HUES64 (cell line): ENCODE measurements around the gene TAS1R2. TPM values are rescaled to one million over a fixed set of nuclear protein-coding genes. Genes with fewer than 3 reads are reported as not detected.
A peak's percentile ranks its signal among the peaks of the same experiment; 100 is the strongest.

Source experiments
- H3K27ac ChIP-seq: 2 replicates; pipeline ENCODE4 v1.7.0; 2013; ENCODE audit warnings: low read depth, low read length, inconsistent platforms
- H3K27me3 ChIP-seq: 2 replicates; pipeline ENCODE4 v1.6.1; 2013; ENCODE audit warnings: mild to moderate bottlenecking, low read length; ENCODE audit not compliant: insufficient read depth
- H3K36me3 ChIP-seq: 2 replicates; pipeline ENCODE4 v1.6.1; 2013; ENCODE audit warnings: mild to moderate bottlenecking, low read length; ENCODE audit not compliant: insufficient read depth
- H3K4me1 ChIP-seq: 2 replicates; pipeline ENCODE4 v1.6.1; 2013; ENCODE audit warnings: mild to moderate bottlenecking, low read length, moderate library complexity; ENCODE audit not compliant: insufficient read depth
- H3K4me3 ChIP-seq: 2 replicates; pipeline ENCODE4 v1.5.1; 2013; ENCODE audit warnings: mild to moderate bottlenecking, low read length, moderate library complexity
- H3K9ac ChIP-seq: 2 replicates; pipeline ENCODE4 v1.6.1; 2013; ENCODE audit warnings: mild to moderate bottlenecking, low read depth, low read length
- H3K9me3 ChIP-seq: 2 replicates; pipeline ENCODE4 v1.6.1; 2013; ENCODE audit warnings: low read depth, low read length; ENCODE audit not compliant: insufficient read depth
- WGBS: fragments of 150-250, 120-280 bp; methylation state at CpG from one replicate; pipeline ENCODE4 v1.1.7; 2013; ENCODE audit warnings: missing lambda C conversion rate; 5-methylcytosine and 5-hydroxymethylcytosine counted together
- polyA plus RNA-seq, 2 experiments: library from polyadenylated mRNA; stranded (reverse); fragments of 50-300 nt; gene quantifications; one replicate each; pipeline ENCODE4 v1.2.3, GENCODE V29; 2013

TAS1R2 gene
- polyA plus RNA-seq (2013, experiment 1 of 2): not detected
- polyA plus RNA-seq (2013, experiment 2 of 2): not detected

- 81% methylated on average over 4 of the region's 4 CpGs for WGBS
- H3K4me3 ChIP-seq: no peak within 1 kb of the TSS
- H3K4me1 ChIP-seq: no peaks in the 10 kb centered on the region
- no peaks in the 10 kb centered on the region for H3K9me3 ChIP-seq
- H3K27ac ChIP-seq: no peak within 1 kb of the TSS
- H3K27me3 ChIP-seq: no peaks in the 10 kb centered on the region
- H3K36me3 ChIP-seq: no peaks in the 10 kb centered on the region
- H3K9ac ChIP-seq: no peak within 1 kb of the TSS
Measured at GRCh38 chr1:18859560-18859959, at the start of gene TAS1R2. TAS1R2 (minus strand) TSS chr1:18859660; CDS start chr1:18859660, 0 bp downstream.

GRCh38 chr1:18907917-18908845 lies 48.7 kb upstream of the TAS1R2 start:
- Histone ChIP-seq H3K9me3 (no peaks in the 10 kb centered on the region), H3K27me3 (peaks cover 4% of the 10 kb centered on the region; the same call in 1 of the 2 replicates), H3K4me3 (no peak overlapping the region), H3K36me3 (peaks cover 17% of the 10 kb centered on the region; the same call in 1 of the 2 replicates), H3K4me1 (0 out of 2 replicates have a peak, but pooled peaks cover 2% of the 10 kb centered on the region), H3K27ac (no peak overlapping the region), H3K9ac (peak overlapping the region; percentile 32; the same call in 1 of the 2 replicates)
- 89% methylated on average over 22 of the region's 22 CpGs for WGBS

- peaks cover 4% of the 10 kb centered on the region; the same call in 1 of the 2 replicates for H3K27me3 ChIP-seq
- no peak overlapping the region for H3K4me3 ChIP-seq
- H3K4me1 ChIP-seq: 0 out of 2 replicates have a peak, but pooled peaks cover 4% of the 10 kb centered on the region
- peaks cover 17% of the 10 kb centered on the region; the same call in 1 of the 2 replicates for H3K36me3 ChIP-seq
- no peak overlapping the region for H3K27ac ChIP-seq
- no peaks in the 10 kb centered on the region for H3K9me3 ChIP-seq
- no peak overlapping the region for H3K9ac ChIP-seq
- 76% methylated on average over 16 of the region's 16 CpGs for WGBS
Measured at GRCh38 chr1:18907021-18907916, 47.8 kb upstream of the TAS1R2 start.

GRCh38 chr1:18903291-18903756 lies 43.9 kb upstream of the TAS1R2 start:
- WGBS: 67% methylated on average over 8 of the region's 8 CpGs
- H3K9ac ChIP-seq: peak overlapping the region; percentile 94

GRCh38 chr1:18902523-18903290 lies 43.2 kb upstream of the TAS1R2 start, which contains the start of gene ALDH4A1:
ALDH4A1 (minus strand) TSS chr1:18902555; CDS start chr1:18902523, 32 bp downstream.
- H3K4me1 ChIP-seq: peaks cover 4% of the 10 kb centered on the region; the same call in 1 of the 2 replicates
- peak within 1 kb of the TSS; percentile 88 for H3K27ac ChIP-seq
- H3K27me3 ChIP-seq: peaks cover 11% of the 10 kb centered on the region; the same call in 1 of the 2 replicates
- no peaks in the 10 kb centered on the region; the same call in 1 of the 2 replicates for H3K36me3 ChIP-seq
- under 1% methylated on average over 55 of the region's 55 CpGs for WGBS
- H3K4me3 ChIP-seq: peak within 1 kb of the TSS; percentile 92
- peak within 1 kb of the TSS; percentile 94 for H3K9ac ChIP-seq
- no peaks in the 10 kb centered on the region for H3K9me3 ChIP-seq

More at GRCh38 chr1:18903291-18903756, 43.9 kb upstream of the TAS1R2 start:
- peaks cover 4% of the 10 kb centered on the region; the same call in 1 of the 2 replicates for H3K4me1 ChIP-seq
- H3K27me3 ChIP-seq: peaks cover 11% of the 10 kb centered on the region; the same call in 1 of the 2 replicates
- peak overlapping the region; percentile 92 for H3K4me3 ChIP-seq
- no peaks in the 10 kb centered on the region for H3K9me3 ChIP-seq
- no peaks in the 10 kb centered on the region; the same call in 1 of the 2 replicates for H3K36me3 ChIP-seq
- H3K27ac ChIP-seq: 0 out of 2 replicates have a peak overlapping the region, but pooled peaks have one; percentile 48

GRCh38 chr1:18901952-18902522 lies 42.6 kb upstream of the TAS1R2 start:
- Histone ChIP-seq H3K27me3 (peaks cover 11% of the 10 kb centered on the region; the same call in 1 of the 2 replicates), H3K4me1 (peaks cover 4% of the 10 kb centered on the region; the same call in 1 of the 2 replicates), H3K9ac (peak overlapping the region; percentile 94), H3K4me3 (peak overlapping the region; percentile 92), H3K27ac (peak overlapping the region; percentile 88), H3K9me3 (no peaks in the 10 kb centered on the region), H3K36me3 (peaks cover 3% of the 10 kb centered on the region; the same call in 1 of the 2 replicates)
- 1% methylated on average over 44 of the region's 44 CpGs for WGBS

GRCh38 chr1:18901147-18901951 lies 41.9 kb upstream of the TAS1R2 start:
- Histone ChIP-seq H3K27ac (no peak overlapping the region), H3K9ac (no peak overlapping the region), H3K36me3 (peaks cover 3% of the 10 kb centered on the region; the same call in 1 of the 2 replicates), H3K4me3 (peak overlapping the region; percentile 92), H3K4me1 (peaks cover 4% of the 10 kb centered on the region; the same call in 1 of the 2 replicates), H3K27me3 (peaks cover 11% of the 10 kb centered on the region; the same call in 1 of the 2 replicates), H3K9me3 (no peaks in the 10 kb centered on the region)
- 56% methylated on average over 9 of the region's 9 CpGs for WGBS

GRCh38 chr1:18900303-18900841 lies 40.9 kb upstream of the TAS1R2 start:
- Histone ChIP-seq H3K4me1 (peaks cover 4% of the 10 kb centered on the region; the same call in 1 of the 2 replicates), H3K27me3 (peaks cover 11% of the 10 kb centered on the region; the same call in 1 of the 2 replicates), H3K36me3 (0 out of 2 replicates have a peak, but pooled peaks cover 3% of the 10 kb centered on the region), H3K9ac (no peak overlapping the region), H3K27ac (no peak overlapping the region), H3K9me3 (no peaks in the 10 kb centered on the region), H3K4me3 (no peak overlapping the region)
- 92% methylated on average over 10 of the region's 10 CpGs for WGBS
